Brain microvascular endothelial cell (primary cell): Measurements from ENCODE around the gene ADAT1.

ENCODE experiments used
- DNase-seq: peaks from one replicate; pipeline ENCODE4 v3.0.0-alpha.2; 2020
- H3K27ac ChIP-seq: fragments of 250-450 bp; sonication (Bioruptor Pico); 2 replicates; pipeline ENCODE4 v1.5.1; 2020; ENCODE audit warnings: mild to moderate bottlenecking, moderate library complexity
- H3K27me3 ChIP-seq: fragments of 250-450 bp; sonication (Bioruptor Pico); replicated peaks from 2 replicates; pipeline ENCODE4 v1.5.1; 2020; ENCODE audit warnings: mild to moderate bottlenecking
- H3K36me3 ChIP-seq: fragments of 250-450 bp; sonication (Bioruptor Pico); replicated peaks from 2 replicates; pipeline ENCODE4 v1.5.1; 2020; ENCODE audit warnings: mild to moderate bottlenecking
- H3K4me3 ChIP-seq: 2 replicates; pipeline ENCODE4 v1.5.1; 2011; ENCODE audit warnings: low read depth, mild to moderate bottlenecking, control low read depth, low read length, moderate library complexity
- CTCF ChIP-seq: IDR thresholded peaks from 2 replicates; pipeline ENCODE4 v1.5.1; 2011; ENCODE audit warnings: low read depth, mild to moderate bottlenecking, moderate library complexity, low read length, control low read depth, inconsistent platforms; ENCODE audit errors: missing control alignments
- in situ Hi-C: cut with HindIII; loops from 2 replicates; pipeline ENCODE4 v1.10.0; 2017; ENCODE audit warnings: low sequenced_read_pairs, low pct_ligation_motif_present

The ADAT1 gene

GRCh38 chr16:75617121-75617520 is 6.0 kb downstream of the ADAT1 start:
- TF ChIP-seq CTCF = no peak
- Histone ChIP-seq H3K4me3 (no peak overlapping the region), H3K36me3 (peaks cover 39% of the 10 kb centered on the region), H3K27ac (no peak overlapping the region), H3K27me3 (no peaks in the 10 kb centered on the region)
- in situ Hi-C loops = no loop called here
- no peak for DNase-seq

- no peak for DNase-seq
- Histone ChIP-seq H3K27ac (no peak overlapping the region), H3K27me3 (no peaks in the 10 kb centered on the region), H3K4me3 (no peak overlapping the region), H3K36me3 (peaks cover 42% of the 10 kb centered on the region)
- in situ Hi-C loops = no loop called here
- TF ChIP-seq CTCF = no peak
Measured at GRCh38 chr16:75616521-75617010, 6.5 kb downstream of the ADAT1 start.

- no peak for DNase-seq
- no peak overlapping the region for H3K27ac ChIP-seq
- in situ Hi-C loops = no loop called here
- H3K36me3 ChIP-seq = peaks cover 45% of the 10 kb centered on the region
- no peak for TF ChIP-seq CTCF
- no peaks in the 10 kb centered on the region for H3K27me3 ChIP-seq
- no peak overlapping the region for H3K4me3 ChIP-seq
Measured at GRCh38 chr16:75615619-75616018, 7.5 kb downstream of the ADAT1 start.

GRCh38 chr16:75614066-75614897 is 8.8 kb downstream of the ADAT1 start:
- H3K4me3 ChIP-seq = no peak overlapping the region
- peaks cover 38% of the 10 kb centered on the region for H3K36me3 ChIP-seq
- no peaks in the 10 kb centered on the region for H3K27me3 ChIP-seq
- no peak for TF ChIP-seq CTCF
- H3K27ac ChIP-seq = no peak overlapping the region
- in situ Hi-C loops = no loop called here
- peak; percentile 29 for DNase-seq

- Histone ChIP-seq H3K36me3 (peaks cover 34% of the 10 kb centered on the region), H3K27me3 (no peaks in the 10 kb centered on the region), H3K27ac (no peak overlapping the region), H3K4me3 (no peak overlapping the region)
- in situ Hi-C loops = no loop called here
- TF ChIP-seq CTCF = no peak
- no peak for DNase-seq
Measured at GRCh38 chr16:75606507-75606906, 16.6 kb downstream of the ADAT1 start.
